ENCODE results near the gene CRYGC.

CRYGC gene

GRCh38 chr2:208092093-208092832 is 37.4 kb downstream of the CRYGC start:
- peak; percentile 28 for DNase-seq

GRCh38 chr2:208090420-208090819 is 39.2 kb downstream of the CRYGC start:
- DNase-seq: no peak

GRCh38 chr2:208086029-208086428 is 43.6 kb downstream of the CRYGC start:
- no peak for DNase-seq

- DNase-seq: no peak
These were observed 45.8 kb downstream of the CRYGC start for GRCh38 chr2:208083807-208084206.
